GM19467 (cell line): Measurements from ENCODE around the gene KCNK17.
"Not testable (repeated sequence)": the region's sequence is repeated elsewhere in the genome, so short reads cannot be mapped to it uniquely, and the experiment has no call there.

ENCODE experiments used
- ATAC-seq: cut with Tn5 transposase; IDR thresholded peaks from one replicate; pipeline ENCODE4 v1.9.1; 2021; ENCODE audit warnings: mild to moderate bottlenecking, moderate library complexity; ENCODE audit not compliant: unreplicated experiment

Gene KCNK17

DNA sequence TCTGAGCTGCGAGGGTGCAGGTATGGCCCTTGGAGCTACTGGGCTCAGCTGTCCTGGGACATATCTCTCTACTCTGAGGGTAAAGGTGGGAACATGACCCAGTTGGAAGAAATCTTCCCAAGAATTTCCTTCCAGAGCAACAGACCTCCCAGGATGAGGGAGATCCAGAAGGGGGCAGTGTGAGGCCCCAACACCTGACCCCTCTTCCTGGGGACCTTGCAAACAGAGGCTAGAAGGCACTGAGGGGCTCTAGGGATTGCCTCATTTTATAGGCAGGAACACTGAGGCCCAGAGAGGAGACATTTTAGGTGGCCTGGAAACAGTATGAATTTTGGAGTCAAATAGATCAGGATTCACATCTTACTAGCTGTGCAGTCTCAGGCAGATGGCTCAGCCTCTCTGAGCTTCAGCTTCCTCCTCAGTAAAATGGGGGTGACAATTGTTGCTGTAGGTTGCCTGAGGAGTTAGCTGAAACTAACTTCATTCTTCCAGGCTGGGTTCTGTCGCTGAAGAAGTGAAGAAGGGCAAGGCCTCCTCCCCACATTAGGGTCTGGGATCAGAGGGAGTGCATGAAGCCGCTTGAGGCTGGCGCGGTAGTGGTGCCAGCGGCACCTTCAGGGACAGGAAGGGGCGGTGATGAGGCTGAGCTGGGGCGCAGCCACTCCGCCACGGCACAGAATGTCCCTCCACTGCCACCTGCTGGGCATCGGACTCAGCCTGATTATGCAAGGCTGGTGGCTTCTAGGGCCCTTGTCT lies 11.4 kb downstream of the KCNK17 start:
- peak; percentile 84 for ATAC-seq

DNA sequence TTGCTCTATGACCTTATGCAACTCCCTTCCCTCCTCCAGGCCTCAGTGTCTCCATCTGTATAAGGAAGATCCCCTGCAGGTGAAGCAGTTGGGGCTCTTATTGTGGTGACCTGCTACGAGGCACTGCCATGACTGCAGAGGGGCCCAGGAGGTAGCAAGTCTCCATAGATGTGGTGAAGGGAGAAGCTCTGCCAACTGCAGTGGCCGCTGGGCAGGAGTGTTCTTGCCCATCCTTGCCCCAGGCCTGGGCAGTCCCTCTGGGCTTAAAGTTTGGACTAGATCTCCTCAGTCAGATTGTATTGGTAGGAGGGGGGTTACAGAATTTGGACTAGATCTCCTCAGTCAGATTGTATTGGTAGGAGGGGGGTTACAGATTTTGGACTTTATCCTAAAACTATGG lies 12.2 kb downstream of the KCNK17 start:
- ATAC-seq = no peak

DNA sequence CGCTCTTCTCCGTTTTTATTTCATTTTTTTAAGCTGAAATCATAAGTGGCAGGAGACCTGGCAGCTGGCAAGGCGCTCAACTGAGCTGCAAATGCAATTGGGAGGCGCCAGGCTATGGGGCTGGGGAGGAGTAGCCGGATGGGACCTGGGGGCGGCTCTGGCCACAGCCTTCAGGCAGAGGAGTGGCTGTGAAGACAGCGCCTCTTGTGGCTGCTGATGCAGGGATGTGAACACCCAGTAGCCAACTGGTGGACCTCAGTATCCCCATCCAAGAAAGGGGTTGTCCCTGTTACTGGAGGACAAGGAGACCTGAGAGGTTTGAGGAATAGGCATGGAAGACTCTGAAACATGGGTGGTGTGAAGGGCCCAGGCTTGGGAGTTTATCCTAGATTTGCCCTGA lies 12.6 kb downstream of the KCNK17 start:
- ATAC-seq = no peak

DNA sequence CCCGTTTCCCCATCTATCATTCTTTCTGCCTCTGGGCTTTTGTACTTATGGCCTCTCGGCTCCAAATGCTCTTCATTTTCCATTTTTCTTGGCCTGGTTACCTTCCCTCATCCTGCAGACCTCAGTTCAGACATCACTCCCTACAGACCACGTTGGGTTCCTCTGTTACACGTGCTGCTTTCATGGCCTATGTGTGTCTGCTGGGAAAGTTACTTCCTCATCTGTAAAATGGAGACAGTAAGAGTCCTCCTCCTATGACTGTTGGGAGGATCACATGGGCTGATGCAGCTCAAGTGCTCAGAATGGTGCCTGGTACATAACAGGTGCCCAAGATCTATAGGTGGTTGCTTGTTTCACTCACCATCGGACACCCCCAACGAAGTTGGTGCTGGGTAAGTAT lies 13.5 kb downstream of the KCNK17 start:
- no peak for ATAC-seq

DNA sequence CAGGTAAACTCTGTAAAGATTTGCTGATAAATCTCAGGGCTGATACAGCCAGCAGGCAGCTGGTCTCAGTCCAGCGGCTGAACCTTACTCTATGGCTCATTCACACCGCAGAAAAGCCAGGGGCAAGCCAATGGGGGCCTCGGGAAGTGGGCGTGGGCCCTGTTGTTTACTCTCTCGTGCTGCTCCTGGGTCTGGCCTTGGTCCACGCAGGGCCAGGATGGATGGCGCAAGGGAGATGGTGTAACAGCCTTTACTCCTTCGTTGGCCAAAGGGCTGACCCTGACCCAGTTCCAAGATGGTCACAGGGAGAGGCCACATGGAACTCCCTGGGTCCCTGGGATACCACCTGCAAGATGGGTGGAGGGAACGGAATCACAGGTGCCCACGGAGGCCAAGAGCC lies 16.2 kb downstream of the KCNK17 start:
- ATAC-seq = no peak

DNA sequence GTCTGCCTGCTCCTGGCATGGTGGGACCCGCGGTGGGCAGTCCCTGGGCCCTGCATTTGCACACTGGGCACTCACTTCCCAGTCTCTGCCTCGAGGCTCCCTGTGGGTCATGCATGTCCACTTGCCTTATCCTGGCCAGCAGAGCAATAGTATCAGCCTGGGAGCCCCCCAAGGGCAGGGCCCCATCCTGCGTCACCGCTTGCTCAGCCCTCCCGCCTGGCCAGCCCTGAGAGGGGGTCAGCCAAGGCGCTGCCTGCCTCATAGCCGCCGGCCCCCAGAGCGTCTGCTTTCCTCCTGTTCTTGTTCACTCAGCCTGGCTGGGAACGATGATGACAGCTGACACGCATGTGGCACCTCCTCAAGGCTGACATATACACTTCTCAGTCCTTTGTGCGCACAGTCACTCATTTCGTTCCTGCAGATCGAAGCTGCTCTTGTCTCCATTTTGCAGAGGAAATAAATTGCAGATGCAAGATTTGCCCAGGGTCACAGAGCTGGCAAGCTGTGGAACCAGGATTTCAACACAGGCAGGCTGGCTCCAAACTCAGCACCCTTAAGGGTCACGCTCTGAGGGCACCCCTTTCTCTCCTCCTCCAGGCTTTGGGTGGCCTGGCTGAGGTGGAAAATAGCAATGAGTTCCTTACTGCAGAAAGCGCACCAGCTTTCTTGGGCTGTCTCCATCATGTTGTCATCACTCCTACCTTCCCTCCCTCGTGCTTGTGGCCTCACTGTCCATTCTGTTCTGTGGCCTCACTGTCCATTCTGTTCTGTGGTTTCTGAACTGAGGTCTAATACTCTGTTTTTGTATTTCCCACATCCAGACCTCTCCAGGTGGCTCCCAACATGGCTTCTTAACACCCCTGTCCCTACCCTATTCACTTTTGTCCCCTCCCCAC lies 17.2 kb downstream of the KCNK17 start:
- ATAC-seq = no peak

DNA sequence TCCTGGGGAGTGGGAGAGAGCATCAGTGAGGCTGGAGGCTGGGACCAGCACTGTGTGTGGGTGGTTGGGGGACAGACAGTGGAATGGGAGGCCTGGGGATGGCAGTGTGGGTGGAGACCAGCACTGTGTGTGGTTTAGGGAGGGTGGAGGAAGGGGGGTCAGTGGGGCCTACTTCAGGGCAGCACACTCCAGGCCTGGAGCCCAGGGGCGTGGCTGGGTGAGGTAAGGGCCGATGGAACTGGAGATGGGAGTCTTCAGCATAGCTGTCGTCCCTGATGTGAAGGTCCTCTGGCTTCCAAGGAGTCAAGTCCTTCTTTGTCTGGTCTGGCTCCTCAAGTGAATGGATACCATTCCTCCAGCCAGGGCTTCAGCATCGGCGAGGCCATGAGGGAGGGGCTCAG lies 18.6 kb downstream of the KCNK17 start:
- no peak for ATAC-seq

DNA sequence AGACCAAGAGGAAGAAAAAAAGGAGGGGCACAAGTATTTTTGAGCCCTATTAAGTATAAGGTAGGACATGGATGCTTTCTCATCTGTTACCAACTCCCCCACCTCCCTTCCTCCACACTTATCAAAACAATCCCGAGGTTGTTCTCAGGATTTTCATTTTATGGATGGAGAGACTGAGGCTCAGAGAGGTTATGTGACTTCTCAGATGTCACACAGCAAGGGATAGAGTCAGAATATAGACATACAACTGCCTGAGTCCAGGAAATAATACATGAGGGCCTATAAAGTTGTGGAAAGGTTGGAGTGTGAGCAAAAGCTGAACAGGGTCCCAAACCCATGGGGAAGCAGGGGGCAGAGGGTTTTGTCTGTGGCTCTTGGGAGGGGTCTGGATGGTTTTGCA lies 19.3 kb downstream of the KCNK17 start:
- ATAC-seq = no peak

DNA sequence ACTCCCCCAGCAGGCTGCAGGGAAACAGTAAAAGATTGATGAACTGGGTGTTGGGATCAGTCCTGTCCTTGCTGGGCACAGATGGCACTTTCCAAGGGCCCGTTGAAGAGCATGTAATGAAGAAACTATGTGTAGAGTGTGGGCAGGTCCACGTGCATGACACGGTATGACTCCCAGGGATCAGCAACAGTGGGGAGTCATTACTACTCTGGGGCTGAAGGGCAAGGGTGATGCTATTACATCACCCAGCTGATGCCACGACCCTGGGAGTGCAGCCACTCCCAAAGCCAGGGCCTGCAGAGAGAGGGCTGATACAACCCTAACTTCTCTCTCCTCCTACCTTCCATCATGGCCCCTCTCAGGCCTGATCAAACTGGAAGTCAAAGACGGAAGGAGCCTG lies 20.1 kb downstream of the KCNK17 start:
- ATAC-seq = no peak

DNA sequence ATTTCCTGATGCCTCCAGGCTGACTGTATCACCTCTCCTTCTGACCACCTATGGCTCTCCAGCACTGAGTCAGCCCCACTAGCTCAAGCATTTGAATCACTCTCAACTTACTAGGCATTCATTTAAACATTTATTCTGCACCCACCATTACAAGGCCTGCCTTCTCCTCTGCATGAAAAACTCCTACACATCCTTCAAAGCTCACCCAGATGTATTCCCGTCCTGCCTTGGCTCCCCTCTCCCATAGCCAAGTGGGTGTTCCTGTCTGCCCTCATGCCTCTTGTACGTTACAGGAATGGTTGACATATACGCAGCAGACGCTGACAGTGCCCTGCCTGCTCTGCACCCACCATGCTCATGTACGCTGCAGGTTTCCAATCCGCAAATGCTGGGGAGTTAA lies 21.6 kb downstream of the KCNK17 start:
- ATAC-seq = no peak

DNA sequence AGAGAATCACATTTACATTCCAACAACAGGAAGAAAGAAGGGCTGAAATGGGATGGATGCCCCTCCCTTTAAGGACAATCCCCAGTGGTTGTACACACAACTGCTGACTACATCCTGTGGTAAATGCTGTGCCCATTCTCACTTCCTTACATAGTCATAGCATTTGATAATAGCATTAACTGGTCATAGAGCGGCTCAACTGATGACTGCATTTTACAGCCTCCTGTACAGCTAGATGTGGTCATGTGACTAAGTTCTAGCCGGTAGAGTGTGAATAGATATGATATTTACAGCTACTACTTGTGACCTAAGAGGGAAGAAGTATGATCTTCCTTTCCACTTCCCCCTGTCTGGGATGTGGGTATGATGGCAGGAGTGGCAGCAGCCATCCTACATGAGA lies 24.7 kb downstream of the KCNK17 start:
- no peak for ATAC-seq

DNA sequence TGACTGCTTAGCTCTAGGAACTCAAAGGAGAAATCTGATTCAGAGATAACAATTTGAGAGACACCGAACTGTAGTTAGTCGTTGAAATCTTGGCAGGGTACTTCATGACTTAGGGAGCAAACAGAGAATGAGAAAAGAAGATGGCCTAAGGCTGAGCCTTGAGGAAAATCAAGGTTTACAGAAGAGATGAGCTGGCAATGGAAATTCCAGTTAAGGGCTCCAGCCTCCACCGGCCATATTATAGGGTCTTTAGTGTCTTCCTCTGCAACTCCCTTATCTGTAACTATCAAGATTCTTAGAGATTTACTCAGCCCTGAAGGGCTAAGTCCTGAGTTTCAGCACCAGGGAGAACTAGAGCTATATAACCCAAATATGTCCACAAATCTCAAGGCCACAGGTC lies 26.6 kb downstream of the KCNK17 start:
- ATAC-seq = no peak

DNA sequence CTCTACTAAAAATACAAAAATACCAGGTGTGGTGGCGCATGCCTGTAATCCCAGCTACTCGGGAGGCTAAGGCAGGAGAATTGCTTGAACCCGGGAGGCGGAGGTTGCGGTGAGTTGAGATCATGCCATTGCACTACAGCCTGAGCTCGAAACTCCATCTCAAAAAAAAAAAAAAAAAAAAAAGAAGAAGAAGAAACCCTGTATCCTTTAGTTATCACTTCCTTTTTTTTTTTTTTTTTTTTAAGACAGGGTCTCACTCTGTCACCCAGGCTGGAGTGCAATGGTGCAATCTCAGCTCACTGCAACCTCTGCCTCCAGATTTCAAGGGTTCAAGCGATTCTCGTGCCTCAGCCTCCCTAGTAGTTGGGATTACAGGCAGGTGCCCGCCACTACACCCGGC lies 27.6 kb downstream of the KCNK17 start:
- ATAC-seq = not testable (repeated sequence)

DNA sequence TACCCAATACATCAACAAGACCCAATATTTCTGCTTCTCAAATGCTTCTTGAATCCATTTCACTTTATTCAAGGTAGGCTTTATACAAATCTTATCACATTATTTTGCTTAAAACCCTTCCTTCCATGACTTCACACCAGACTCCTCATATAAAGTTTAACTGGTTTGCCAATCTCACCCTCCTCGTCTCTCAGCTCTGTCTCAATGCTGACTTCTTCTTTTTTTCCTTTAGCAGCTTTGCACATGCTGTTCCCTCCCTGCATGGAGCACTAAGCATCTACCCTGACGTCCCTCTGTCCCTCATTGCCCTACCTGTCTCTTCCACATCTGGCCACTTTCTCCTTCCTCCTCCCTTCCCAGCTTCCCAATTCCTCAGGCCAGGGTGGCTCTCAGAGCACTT lies 31.4 kb downstream of the KCNK17 start:
- no peak for ATAC-seq

DNA sequence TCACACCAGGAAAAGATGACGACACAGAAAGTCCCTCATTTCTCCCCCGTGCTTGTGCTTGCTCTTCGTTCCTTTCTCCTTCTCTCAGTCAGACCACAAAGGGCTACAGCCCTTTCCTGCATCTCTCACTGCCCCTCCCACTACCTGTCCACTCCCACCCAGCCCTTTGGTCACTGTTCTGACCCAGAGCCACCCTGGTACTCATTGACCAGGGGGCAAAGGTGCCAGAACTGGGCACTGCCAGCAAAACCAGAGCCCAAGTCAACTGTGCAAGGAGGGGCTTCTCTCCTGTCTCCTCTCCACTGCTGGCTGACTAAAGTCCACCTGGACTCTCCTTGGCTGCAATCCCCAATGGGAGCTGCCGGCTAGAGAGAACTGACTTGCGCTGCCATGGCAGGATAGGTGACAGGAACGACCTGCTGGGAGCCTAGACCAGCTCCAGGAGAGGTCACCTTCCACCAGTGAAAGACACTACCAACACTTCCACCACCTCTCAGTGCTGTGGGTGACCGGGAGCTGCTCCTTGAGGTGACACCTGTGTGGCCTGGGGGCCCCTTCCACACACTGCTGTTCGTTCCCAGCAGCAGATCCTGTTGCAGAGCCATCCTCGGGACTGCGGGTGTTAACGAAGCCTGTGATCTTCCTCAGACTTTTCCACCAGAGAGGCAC lies 32.8 kb downstream of the KCNK17 start:
- ATAC-seq = no peak

DNA sequence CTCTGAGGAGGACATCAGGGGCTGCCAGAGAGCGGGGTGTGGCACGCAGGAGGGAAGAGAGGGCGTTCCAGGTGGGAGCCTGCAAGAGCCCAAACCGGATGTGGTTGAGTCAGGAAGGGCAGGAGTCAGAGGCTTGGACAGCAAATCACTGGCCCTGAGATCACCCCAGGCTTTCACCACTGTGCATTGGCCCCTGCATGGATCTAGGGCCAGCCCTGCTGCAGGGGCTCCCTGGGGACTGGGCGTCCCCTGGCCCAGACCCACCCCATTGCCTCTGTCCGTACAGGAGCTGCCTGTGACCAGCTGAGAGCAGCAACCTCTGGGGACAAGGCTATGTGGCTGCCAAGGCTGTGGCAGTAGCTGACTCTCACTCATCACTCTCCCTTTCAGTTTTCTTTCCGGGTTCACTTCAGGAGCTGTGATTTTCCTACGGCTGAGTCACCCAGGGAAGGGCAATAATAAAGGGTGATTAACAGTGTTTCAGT lies 33.9 kb downstream of the KCNK17 start:
- ATAC-seq = no peak

DNA sequence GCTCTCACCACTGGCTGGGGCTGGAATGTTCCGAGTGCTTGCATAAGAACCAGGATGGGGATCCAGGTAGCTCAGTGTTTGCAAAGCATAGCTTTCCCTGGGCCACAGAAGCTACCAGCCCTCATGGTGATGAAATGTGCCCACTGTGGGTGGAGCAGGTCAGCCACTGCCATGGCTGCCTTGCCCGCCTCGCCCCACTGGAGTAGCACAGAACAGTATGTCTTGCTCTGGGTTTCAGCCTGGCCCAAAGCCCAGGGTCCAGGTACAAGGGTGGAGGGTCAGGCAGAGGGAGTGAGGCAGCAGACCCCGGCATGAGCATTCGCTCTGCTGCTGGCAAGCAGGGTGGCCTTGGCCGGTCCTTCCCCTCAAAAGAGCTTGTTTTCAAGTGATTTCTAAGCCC lies 34.7 kb downstream of the KCNK17 start:
- ATAC-seq = no peak

DNA sequence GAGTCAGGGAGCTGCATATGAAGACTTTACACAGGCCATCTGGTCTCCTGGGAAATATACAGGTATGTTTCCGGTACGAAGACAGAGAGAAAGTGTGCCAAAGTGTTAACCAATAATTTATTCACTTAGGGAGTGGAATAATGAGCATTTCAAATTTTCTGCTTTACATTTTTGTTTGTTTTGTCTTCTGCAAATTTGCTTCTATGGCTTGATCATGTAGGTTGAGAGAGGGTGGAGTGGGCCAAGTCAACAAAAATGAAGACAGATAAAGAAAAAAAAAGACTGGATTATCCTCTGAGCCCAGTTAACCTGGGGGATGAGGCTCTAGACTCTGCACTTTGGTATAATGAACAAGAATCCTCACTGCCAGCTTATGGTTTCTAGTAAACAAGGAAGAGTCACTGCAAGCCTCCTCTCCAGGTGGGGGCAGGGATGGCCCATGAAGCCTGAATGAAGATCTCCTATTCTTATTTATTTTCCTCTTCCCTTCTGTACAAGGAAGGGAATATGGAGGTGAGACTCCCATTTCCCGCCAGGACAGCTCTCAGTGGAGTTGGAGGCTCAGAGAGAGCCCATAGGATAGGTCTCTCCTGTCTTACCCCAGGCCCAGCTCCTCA lies 37.7 kb downstream of the KCNK17 start:
- ATAC-seq = no peak

DNA sequence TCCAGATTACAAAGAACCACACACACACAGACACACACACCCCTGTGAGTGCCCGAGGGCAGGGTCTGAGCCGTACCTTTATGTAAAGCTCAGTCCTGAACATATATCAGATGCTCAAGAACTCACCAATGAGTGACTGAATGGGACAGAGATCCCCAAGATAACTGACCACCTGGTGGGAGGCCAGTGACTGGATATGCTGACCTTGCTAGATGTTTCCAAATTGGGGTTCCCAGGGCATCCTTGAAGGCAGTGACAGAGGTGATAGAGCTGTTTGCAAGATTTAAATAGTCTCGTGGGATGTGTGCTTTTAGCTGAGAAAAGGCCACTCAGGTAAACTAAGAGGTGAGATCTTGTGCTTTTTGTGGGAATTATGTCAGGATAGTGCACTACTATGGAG lies 39.3 kb downstream of the KCNK17 start:
- no peak for ATAC-seq

DNA sequence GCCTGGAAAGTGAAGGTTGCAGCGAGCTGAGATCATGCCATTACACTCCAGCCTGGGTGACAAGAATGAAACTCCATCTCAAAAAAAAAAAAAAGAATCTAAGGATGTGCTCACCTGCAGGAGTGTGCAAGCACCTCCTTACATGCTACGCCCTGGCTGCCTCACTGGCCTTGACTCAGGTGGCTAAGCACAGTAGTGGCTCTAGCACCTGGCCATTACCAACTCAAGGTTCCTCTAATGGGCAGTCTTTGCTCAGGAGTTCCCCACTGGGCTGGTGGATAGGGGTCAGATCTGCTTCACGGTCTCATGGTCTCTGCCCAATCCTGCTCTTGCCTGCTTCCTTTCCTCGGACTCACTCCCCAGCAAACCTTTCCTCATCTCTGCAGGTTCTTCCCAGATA lies 39.7 kb downstream of the KCNK17 start:
- no peak for ATAC-seq

DNA sequence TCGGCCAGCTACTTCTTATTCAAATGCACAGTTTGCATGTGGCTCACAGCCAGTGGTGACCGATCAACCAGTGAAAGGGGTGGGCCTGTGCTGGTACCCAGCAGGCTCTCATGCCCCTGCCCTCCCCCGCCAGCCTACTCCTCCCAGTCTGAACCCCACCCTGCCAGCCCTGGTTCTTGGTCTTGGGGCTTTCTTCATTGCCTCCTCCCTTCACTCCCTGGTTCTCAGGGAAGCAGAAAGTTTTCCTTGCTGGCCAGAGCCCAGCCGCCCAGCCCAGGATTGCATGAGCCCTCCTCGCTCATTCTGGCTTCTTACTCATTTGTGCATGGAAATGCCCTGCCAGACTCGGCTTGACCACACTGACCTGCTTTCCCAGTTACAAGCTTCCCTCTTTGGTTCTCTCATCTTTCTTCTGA lies 40.8 kb downstream of the KCNK17 start:
- no peak for ATAC-seq
